Nucleus accumbens (tissue), 56 donors: ENCODE measurements around the gene ARID3B.
"Not testable (repeated sequence)": the region's sequence is repeated elsewhere in the genome, so short reads cannot be mapped to it uniquely, and the experiment has no call there.

Source experiments
- DNase-seq, 56 donors: peaks; one replicate each; lab custom pipeline; 2025; lab: John Stamatoyannopoulos, UW

ARID3B gene

DNA sequence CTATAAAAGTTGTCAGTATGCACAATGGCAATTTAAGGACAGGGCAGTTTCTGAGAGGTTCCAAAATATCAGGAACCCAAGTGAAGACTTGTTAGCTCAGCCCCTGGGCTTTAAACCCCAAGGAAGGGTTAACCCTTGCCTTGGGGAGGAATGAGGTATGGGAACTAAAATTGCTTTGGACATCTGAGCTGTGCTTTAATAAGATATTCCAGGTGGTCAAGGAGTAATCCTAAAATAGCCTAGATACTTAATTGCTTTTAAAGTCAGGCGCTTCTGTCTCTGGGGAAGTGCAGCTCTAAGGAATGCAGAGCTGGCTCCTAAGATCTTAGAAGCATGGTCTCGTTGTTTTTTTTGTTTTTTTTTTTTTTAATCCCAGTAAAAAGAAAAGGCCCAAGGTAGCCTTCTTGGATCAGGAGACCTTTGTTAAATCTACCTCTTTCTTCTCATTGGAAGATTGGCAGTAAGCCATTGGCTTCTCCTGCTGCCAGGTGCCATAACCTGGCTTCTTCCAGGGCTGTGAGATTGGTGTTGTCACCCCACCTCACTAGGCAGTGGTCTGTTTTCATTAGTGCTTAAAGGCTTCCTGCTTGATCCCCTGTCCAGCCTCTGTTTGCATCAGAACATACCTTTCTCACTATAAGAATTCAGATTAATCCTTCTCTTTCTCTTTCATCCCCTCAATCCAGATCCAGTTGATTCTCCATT is 24.5 kb downstream of the ARID3B start:
- DNase-seq, result no peak

DNA sequence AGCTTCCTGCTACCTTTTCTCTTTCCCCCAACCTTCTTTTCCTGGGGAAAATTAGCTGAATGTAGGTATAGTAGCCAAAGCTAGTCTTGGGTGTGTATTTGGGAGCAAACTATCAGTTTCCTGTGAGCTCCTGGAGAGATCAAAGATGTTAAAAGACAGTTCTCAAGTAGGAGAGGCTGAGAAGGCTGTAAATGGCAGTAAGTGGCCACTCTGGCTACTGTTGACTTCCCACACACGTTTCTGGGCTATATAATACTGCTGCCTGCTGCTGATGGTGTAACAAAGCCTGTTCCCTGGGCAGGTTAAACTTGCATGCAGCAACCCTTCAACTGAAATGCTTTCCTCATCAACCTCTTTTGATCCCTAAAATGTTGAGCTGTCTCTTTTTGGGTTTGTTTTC is 27.6 kb downstream of the ARID3B start:
- no peak for DNase-seq

DNA sequence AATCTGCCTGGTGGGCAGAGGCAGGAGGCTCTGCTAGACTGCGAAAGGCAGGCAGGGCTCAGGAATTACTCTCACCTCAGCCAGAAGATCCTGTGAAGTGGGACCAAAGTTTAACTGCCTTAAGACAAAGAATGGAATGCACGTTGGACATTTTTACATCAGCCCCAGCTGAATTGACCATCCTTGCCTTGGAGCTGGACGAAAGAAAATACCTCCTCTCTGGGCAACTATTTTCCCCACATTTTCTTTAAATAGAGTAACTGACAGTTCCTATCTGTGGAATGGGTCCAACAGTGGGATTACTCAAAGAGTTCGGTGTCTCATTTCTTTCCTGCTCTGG is 28.7 kb downstream of the ARID3B start:
- DNase-seq, result no peak

DNA sequence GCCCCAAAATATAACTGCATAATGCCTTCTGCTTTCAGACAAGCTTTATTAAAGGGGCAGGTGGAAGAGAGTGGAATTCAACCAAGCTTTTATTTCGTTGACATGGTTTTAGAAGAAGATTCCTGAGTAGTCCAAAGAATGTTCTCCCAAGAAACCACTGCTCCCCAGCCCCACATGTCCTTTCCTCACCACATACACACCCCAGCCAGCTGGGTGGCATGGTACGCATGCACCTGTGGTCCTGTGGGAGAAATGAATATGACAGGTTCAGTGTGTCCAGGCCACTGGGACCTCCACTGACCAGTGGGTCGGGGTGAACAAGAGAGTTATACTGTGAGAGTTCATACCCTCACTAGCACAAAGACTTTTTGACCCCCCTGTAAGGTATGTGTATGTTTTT is 30.2 kb downstream of the ARID3B start:
- no peak for DNase-seq

DNA sequence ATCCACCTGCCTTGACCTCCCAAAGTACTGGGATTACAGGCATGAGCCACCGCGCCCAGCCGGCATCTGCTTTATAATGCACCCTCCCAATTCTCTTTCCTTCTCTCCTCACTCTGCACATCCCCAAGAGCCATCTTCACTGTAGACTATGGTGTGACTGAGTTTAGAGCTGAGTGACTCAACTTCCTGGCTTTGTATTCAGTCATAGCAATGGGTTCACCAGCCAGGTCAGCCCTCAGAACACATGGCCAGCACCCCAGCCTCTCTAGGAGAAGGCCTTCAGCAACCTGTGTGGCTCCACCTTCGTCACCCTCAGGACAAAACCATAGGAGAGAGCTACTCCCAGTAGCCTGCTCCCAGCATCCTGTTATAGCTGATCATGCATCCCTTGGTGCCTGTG is 33.0 kb downstream of the ARID3B start:
- DNase-seq, result no peak

DNA sequence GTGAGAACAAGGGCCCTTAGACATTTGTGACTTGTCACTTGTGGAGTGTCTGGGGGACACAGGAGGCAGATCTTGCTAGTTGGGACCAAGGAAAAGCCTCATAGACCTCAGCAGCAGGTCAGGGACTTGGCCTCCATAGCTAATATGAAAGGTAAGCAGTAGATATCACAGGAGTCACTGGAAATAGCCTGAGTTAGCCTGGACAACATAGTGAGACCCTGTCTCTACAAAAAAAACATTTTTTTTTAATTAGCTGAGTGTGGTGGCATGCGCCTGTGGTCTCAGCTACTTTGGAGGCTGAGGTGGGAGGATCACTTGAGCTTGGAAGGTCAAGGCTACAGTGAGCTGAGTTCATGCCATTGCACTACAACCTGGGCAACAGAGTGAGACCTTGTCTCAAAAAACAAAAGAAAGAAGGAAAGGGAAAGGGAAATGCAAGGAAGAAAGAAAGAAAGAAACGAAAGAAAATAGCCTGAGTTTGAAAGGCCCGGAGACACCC is 37.5 kb downstream of the ARID3B start:
- DNase-seq, result no peak

DNA sequence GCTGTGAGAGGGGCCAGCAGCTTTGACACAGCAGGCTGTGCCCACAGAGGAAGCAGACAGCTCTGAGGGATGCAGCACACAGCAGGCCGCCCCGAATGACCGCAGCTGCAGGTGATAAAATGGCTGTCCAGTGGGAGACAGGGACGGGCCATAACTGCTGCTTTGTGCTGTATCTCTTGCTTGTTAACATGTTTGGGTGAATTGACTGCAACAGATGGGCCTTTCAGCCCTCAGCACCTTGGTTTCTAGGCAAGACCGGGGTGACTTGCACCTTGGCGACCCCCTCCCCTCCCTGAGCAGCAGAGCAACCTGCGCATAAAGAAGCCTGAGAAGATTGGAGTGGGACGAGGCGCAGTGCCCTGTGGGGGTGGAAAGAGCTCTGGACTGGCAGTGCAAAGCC is 38.0 kb downstream of the ARID3B start:
- DNase-seq, result no peak

DNA sequence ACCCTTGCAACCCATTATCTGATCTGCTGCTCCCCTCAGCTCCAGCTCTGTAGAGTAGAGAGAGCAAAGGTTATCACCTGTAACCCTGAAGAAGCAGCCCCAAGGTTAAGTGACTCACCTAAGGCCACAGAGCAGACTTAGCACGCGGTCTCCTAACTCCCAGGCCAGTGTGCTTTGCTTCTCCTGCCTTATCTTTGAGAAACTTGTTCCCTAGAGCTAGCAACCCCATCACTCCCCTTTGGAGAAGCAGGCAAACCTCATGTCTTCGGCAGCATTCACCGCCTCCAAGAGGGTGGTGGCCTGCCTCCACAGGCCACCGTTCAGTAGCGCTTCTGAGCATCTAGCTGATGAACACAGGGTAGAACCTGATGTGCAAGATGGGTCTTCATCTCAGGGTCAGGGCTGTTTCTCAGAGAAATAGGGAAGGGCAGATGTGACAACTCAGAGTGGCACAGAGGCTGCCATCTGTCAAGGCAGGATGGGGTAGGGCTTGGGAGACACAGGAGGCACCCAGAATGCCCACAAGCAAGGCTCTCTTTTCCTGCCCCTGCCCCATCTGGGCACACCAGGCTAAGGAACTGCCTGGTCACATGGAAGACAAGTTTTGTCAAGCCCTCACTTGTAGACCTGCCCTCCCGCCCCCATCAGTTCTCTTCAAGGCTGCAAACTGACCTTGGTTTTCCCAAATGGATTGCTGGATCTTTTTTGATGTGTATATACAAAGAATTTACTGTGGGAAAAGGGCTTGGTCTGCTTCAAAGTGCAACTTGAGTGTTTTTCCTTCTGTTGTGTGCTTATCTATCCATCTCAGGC is 39.7 kb downstream of the ARID3B start:
- DNase-seq, result no peak

DNA sequence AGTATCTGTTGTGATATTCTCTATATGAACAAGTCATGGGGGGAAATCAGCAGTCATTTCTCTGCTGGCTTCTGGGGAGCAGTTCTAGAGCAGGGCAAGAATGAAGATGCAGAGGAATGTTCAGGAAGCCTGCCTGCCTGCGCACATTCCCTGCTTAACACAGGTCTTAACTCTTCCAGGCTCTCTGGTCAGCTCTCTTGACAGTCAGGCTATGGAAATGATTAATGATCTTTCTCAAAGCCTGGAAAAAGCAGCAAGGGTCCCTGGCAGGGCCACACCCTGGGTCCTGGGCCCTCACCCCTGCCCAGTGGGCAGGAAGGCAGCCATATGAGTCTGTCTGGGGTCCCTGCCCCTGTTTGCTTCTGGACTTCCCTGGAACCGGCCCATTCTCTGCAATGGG is 43.2 kb downstream of the ARID3B start:
- no peak for DNase-seq

DNA sequence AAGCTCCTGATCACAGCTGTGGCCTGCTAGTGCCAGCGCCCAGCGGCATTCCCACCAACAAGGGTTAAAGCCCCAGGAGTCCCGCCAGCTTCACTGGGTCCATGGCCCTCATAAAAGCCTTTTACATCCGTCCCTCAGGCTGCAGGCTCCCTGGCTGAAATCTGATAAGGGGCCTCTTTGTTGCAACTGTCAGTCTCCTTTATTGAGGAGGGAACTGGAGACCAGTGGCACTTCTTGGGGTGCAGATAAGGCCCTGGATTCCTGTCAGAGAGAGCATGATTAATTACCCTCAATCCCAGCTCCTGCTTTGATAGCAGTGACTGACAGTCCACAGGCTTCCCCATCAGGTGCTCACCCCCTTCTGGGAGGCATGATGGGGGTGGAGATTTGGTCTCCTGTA is 43.8 kb downstream of the ARID3B start:
- DNase-seq, result peak in 43 of 56 donors; percentile 8 to 80 (median 41)

DNA sequence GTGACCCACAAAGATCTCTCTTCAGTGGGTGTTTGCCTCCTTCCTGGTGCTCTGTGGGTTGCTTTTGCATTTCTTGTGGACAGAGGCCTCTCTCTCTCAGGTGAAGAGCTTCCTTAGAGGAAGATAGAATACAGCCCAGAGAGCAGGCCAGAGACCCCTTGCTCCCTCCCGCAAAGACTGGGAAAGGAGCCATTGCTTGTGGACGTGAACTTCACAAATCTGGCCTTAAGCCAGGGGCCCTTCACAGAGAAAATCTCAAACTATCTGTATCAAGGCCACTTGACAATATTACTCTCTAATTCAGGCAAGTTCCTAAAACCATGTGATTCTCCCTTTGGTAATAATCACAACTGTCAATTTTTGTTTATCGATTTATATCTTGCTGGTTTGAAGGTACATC is 44.2 kb downstream of the ARID3B start:
- DNase-seq, result no peak

DNA sequence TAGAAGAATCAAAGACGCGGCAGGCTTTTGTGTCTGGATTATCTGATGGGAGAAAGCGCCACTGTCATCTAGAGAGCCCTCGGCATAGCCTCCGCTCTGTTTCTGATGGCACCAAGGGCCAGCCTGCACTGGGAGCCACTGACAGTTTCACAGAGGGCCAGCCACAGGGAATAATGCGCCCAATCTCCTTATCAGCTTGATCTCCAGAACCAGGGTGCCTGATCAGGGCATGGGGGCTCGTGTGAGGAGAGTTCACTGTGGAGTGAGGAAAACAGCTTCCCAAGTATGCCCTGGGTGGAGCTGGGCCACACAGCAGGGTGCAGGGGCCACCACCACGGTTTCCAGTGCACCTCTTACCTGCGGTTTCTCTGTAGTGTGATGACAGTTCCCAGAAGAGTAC is 44.8 kb downstream of the ARID3B start:
- no peak for DNase-seq

DNA sequence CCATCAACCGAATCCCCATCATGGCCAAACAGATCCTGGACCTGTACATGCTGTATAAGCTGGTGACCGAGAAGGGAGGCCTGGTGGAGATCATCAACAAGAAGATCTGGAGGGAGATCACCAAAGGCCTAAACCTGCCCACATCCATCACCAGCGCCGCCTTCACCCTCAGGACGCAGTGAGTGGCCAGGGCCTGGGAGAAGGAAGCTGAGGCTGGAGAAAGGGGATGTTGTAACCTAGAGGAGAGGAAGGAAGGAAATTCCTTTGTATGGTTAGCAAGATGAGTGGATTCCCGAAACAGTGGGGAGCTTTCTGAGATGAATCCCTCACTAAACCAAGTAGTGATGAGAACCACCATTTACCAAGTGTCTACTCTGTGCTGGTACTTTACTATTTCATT is 48.8 kb downstream of the ARID3B start:
- no peak for DNase-seq

DNA sequence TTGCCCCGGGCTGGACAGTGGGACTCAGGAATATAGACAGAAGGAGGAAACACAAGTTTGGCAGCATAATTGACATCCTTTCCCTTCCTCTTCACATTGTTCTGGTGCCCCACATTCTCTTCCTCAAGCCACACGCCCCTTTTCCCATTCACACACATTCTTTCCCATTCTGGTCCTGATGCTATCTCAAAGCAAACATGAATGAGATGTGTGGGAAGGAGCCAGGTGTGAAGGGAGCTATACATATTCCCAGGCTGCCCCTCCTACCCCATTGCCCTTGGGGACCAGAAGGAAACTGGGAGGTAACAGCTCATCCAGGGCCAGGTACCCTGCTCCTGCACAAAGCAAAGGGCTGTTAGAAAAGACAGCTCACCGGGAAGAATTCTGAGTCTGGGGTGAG is 51.2 kb downstream of the ARID3B start:
- no peak for DNase-seq

DNA sequence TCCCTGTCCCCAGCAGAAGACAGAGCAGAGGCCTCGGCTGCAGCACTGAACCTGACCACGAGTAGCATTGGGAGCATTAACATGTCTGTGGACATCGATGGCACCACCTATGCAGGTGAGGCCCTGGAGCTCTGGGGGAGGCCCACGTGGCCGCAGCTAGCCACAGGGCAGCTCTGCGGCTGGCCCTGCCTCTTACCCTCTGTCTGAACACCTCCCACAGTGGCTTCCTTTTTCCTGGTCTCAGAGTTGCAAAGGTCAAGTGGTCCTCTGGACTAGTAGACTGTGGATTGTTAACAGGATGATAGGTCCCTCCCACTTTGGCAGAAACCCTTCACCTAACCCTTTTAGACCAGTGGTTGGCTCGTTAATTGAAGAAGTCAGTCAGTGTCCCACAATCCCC is 52.1 kb downstream of the ARID3B start:
- DNase-seq, result no peak

DNA sequence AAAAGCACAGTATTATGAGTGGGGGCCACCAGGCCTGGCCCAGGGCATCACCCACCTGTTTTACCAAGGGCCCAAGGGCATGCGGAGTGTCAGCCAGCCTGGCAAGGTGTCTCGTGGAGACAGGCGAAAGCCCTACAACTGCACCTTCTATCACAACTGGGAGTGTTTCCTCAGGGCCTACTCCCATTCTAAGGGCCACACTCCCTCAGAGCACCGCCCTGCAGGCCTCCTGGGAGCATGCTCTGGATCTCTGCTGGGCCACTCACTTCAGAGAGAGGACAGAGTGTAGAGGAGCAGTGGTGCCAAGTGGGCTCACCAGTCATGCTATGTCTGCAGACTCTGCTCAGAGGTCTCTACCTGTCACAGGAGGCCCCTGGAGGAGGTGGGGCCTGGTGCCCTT is 53.4 kb downstream of the ARID3B start:
- DNase-seq, result no peak

DNA sequence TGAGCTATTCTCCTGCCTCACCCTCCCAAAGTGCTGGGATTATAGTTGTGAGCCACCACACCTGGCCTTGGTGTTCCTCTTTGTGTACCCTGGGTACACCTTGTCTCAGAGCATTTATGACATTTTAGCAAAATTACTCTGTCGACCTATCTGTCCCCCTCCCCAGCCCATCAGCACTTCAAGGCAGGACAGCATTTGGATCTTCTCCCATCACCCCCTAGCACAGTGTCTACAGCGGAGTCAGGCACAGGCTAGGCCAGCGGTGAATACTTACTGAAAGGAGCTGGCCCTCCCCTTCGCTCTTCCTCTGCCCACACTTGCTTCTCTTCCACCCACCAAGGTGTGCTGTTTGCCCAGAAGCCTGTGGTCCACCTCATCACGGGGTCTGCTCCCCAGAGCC is 54.3 kb downstream of the ARID3B start:
- DNase-seq, result no peak

DNA sequence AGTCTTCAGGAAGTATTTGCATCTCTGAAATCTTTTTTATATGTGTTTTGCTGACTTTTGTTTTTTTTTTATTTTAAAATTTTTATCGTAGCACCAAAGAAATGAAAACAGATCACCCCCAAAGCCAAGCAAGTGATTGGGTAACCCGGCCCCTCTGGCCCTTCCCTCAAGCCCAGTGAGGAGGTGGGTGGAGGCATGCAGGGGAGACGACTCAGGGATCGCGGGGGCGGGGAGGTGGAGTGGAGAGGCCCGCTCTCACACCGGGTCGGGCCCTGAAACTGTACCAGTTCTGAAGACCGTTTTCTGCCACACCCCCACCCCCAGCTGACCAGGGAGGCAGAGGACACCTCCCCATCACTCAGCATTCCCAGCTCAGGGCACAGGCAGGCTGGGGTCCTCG is 55.7 kb downstream of the ARID3B start:
- DNase-seq, result not testable (repeated sequence)

DNA sequence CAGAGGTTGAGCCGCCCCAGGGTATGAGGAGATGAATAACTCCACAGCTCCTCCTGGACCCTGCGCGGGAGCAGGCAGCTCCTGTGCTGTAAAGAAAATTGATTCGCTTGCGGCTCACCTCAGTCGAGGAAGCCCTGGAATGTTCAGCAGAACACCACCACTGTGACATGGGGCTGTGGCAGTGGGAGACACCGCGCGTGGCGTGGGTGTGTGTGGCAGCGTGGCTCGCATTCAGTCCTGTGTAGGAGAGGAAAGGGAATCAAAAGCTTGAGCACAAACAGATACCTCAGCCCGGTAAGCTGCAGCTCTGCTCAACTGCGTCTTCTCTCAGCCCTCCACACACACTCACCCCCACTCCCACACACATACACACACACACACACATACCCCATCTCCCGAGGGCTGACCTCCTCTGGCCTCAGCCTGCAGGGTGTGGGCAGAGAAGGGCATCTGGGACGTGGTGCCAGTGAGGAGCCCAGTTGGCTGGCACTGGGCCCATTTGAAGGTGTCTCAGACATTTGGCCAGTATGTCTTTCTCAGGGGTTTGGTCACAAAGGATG is 56.2 kb downstream of the ARID3B start:
- DNase-seq, result not testable (repeated sequence)

DNA sequence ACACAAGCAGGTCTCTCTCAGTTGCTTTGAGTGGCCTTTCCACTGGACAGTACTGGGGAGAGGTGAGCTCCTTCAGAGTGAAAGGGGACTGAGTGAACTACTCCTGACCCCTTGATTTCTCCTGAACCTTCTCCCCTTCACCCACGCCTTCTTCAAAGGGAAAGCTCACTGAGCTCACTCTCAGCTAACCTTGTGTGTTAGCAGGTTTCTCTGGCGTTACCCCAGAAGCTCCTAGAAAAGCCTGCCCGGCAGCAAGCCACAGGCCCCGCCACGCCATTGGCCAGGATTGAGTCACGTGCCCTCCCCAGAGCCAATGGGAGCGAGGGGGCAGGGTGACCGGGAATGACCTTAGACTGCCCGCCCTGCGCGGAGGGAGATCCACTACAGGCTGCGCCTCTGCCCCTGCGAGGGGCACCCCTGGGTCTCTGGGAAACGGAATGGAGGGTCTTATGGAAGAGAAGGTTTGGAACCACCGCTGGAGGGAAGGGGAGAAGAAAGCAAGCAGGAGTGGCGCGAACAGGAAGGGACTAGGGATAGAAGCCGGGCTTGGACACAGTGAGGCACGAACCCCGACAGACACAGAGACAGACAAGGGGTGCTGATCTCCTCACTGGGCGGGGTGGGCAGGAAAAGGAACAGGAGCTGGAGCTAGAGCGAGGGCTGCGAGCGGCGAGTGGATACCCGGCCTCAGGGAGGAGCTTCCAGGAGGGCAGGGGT is 57.3 kb downstream of the ARID3B start:
- DNase-seq, result peak; percentile 59 to 97 (median 91)

DNA sequence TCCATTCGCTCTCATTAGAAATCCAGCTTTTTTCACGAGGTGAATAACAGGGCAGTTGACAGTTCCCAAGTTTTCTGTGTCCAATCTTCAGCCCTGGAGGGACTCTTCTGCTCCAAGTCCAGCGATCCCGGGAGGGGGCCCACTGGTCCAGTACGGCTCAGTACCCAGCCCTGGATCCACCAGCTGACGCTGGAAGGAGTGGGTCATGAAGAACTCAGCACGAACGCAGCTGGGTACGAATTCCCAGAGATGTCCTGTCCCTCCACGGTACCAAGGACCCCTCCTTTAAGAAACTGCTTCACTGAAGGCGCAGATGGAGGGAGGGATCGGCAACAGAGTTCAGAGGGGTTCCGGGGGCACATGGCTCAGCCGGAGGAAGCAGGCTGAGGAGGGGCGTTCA is 58.1 kb downstream of the ARID3B start:
- no peak for DNase-seq
